Coronary artery (tissue), 2 donors: ENCODE results near the gene CUL5.
"Not testable (repeated sequence)": the region's sequence is repeated elsewhere in the genome, so short reads cannot be mapped to it uniquely, and the experiment has no call there.

ENCODE experiments used
- DNase-seq: peaks from one replicate; pipeline ENCODE4 v3.0.0-alpha.2; 2017; ENCODE audit warnings: low spot score
- H3K27ac ChIP-seq, 2 donors: fragments of 200-600 bp; sonication (generic); one replicate each; pipeline ENCODE4 v1.5.1; 2016 to 2019
- H3K4me3 ChIP-seq: fragments of 200-600 bp; sonication (generic); 2 replicates; pipeline ENCODE4 v1.5.1; 2016; ENCODE audit warnings: mild to moderate bottlenecking, moderate library complexity
- TF ChIP-seq, protein P1 (sequence below): fragments of 200-600 bp; sonication (generic); IDR thresholded peaks from one replicate; pipeline ENCODE4 v1.5.1; 2019; ENCODE audit warnings: antibody characterized with exemption

Gene CUL5

DNA sequence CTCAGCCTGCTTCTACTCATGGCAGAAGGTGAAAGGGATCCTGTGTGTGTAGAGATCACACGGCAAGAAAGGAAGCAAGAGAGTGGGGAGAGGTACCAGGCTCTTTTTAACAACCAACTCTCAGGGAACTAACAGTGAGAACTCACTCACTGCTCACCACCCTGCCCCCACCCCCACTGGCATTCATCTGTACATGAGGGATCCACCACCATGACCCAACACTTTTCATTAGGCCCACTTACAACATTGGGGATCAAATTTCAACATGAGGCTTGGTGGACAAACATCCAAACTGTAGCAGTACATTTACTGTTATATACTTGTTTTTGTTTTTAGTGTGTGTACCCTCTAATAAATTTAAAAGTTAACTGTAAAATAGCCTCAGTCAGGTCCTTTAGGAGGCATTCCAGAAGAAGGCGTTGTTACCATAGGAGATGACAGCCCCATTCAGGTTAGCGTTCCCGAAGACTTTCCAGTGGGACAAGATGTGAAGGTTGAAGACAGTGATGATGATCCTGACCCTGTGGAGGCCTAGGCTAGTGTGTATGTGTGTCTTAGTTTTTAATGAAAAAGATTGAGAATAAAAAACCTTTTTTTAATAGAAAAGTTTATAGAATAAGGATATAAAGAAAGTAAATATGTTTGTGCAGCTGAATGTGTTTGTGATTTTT lies 11.3 kb downstream of the CUL5 start:
- TF ChIP-seq, protein P1, sequence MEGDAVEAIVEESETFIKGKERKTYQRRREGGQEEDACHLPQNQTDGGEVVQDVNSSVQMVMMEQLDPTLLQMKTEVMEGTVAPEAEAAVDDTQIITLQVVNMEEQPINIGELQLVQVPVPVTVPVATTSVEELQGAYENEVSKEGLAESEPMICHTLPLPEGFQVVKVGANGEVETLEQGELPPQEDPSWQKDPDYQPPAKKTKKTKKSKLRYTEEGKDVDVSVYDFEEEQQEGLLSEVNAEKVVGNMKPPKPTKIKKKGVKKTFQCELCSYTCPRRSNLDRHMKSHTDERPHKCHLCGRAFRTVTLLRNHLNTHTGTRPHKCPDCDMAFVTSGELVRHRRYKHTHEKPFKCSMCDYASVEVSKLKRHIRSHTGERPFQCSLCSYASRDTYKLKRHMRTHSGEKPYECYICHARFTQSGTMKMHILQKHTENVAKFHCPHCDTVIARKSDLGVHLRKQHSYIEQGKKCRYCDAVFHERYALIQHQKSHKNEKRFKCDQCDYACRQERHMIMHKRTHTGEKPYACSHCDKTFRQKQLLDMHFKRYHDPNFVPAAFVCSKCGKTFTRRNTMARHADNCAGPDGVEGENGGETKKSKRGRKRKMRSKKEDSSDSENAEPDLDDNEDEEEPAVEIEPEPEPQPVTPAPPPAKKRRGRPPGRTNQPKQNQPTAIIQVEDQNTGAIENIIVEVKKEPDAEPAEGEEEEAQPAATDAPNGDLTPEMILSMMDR, result no peak
- DNase-seq, result no peak
- H3K4me3 ChIP-seq, result no peak overlapping the region
- no peak overlapping the region for H3K27ac ChIP-seq

DNA sequence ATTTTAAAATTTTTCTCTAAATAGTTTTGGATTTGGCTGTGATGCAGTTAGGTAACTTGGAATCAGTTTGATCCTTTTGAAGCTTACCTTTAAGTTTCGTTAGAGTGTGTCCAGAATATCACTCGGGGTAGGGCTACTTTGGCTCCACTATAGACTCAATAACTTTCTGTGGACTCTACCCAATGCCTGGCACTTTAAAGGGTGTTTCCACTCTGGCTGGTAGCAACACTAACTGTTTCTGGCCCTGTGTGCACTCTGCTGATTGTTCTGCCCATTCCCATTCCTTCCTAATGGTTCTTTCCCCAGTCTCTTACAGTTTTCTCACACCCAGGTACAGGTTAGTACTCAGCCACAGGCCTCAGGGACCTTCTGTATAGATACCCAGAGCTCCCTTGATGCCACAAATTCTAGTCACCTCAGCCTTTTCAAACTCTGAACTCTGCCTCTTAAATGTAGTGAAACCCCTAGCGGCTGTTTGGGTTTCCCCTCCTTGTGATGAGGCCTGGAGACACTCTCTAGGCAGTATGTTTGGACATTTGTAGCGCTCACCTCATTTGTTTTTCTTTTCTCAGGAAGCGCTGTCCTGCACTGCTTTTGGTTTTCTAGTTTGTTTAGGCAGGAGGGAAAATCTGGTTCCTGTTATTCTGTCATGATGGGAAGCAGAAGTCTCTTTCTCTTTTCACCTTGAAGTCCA lies 16.8 kb downstream of the CUL5 start:
- Histone ChIP-seq H3K27ac (no peak overlapping the region), H3K4me3 (no peak overlapping the region)
- no peak for DNase-seq
- TF ChIP-seq, protein P1, result no peak

GRCh38 chr11:108027057-108027456 lies 18.4 kb downstream of the CUL5 start:
- Histone ChIP-seq H3K27ac (no peak overlapping the region), H3K4me3 (no peak overlapping the region)
- TF ChIP-seq, protein P1, result no peak
- DNase-seq, result no peak

GRCh38 chr11:108028822-108029441 lies 20.2 kb downstream of the CUL5 start:
- not testable (repeated sequence) for H3K27ac ChIP-seq, DNase-seq, H3K4me3 ChIP-seq

GRCh38 chr11:108031604-108032003 lies 22.9 kb downstream of the CUL5 start:
- H3K4me3 ChIP-seq, DNase-seq, H3K27ac ChIP-seq: not testable (repeated sequence)

- TF ChIP-seq, protein P1, result no peak
Measured at GRCh38 chr11:108032800-108033199, 24.1 kb downstream of the CUL5 start.

GRCh38 chr11:108034034-108034433 lies 25.3 kb downstream of the CUL5 start:
- TF ChIP-seq, protein P1, result no peak
- no peak for DNase-seq
- no peak overlapping the region for H3K4me3 ChIP-seq
- H3K27ac ChIP-seq, result no peak overlapping the region

More at GRCh38 chr11:108032800-108033199, 24.1 kb downstream of the CUL5 start:
- no peak overlapping the region for H3K27ac ChIP-seq
- H3K4me3 ChIP-seq, result no peak overlapping the region
- no peak for DNase-seq

GRCh38 chr11:108034952-108035351 lies 26.3 kb downstream of the CUL5 start:
- TF ChIP-seq, protein P1, result no peak
- no peak overlapping the region for H3K4me3 ChIP-seq
- no peak overlapping the region for H3K27ac ChIP-seq
- DNase-seq, result no peak
